Head of caudate nucleus (tissue), 42 donors: ENCODE results near the gene DPP6.
A peak's percentile ranks its signal among the peaks of the same experiment; 100 is the strongest.

Experiments used
- DNase-seq, 42 donors: peaks; one replicate each; pipeline versions ENCODE4 v3.0.0 to v3.0.0-alpha.2; 2020 to 2021; ENCODE audit warnings: mixed read lengths in 7 of 42
- intact Hi-C: fragments of 100-400 bp; cut with DNase I; formaldehyde crosslinking; loops from one replicate; pipeline ENCODE4 v1.15.0; 2022

The DPP6 gene

GRCh38 chr7:154198481-154198880, 146.3 kb downstream of the DPP6 start:
- DNase-seq: no peak
- intact Hi-C loops: no loop called here

- no peak for DNase-seq
- intact Hi-C loops: no loop called here
These were observed 148.0 kb downstream of the DPP6 start for GRCh38 chr7:154200241-154200640.

GRCh38 chr7:154202002-154202401, 149.8 kb downstream of the DPP6 start:
- intact Hi-C loops: no loop called here
- no peak for DNase-seq

GRCh38 chr7:154204046-154204445, 151.8 kb downstream of the DPP6 start:
- DNase-seq: no peak
- intact Hi-C loops: no loop called here

- intact Hi-C loops: no loop called here
- DNase-seq: no peak
These were observed 160.7 kb downstream of the DPP6 start for GRCh38 chr7:154212861-154213260.

GRCh38 chr7:154217688-154218340, 165.6 kb downstream of the DPP6 start:
- DNase-seq: no peak
- intact Hi-C loops: no loop called here

- intact Hi-C loops: no loop called here
- no peak for DNase-seq
These were observed 179.5 kb downstream of the DPP6 start for GRCh38 chr7:154231732-154232131.

GRCh38 chr7:154232700-154233099, 180.5 kb downstream of the DPP6 start:
- intact Hi-C loops: no loop called here

GRCh38 chr7:154241988-154242387, 189.8 kb downstream of the DPP6 start:
- intact Hi-C loops: no loop called here
- no peak for DNase-seq

More at GRCh38 chr7:154232700-154233099, 180.5 kb downstream of the DPP6 start:
- peak in 2 of 42 donors; percentile 10 to 36 for DNase-seq

- no peak for DNase-seq
- intact Hi-C loops: no loop called here
These were observed 190.5 kb downstream of the DPP6 start for GRCh38 chr7:154242709-154243108.

GRCh38 chr7:154252046-154252445, 199.8 kb downstream of the DPP6 start:
- intact Hi-C loops: no loop called here
- DNase-seq: no peak

GRCh38 chr7:154253810-154254209, 201.6 kb downstream of the DPP6 start:
- intact Hi-C loops: no loop called here
- no peak for DNase-seq

GRCh38 chr7:154255324-154255723, 203.1 kb downstream of the DPP6 start:
- DNase-seq: peak in 10 of 42 donors; percentile 9 to 48 (median 26)
- intact Hi-C loops: no loop called here

- intact Hi-C loops: no loop called here
- no peak for DNase-seq
These were observed 204.0 kb downstream of the DPP6 start for GRCh38 chr7:154256150-154256549.

GRCh38 chr7:154259396-154259795, 207.2 kb downstream of the DPP6 start:
- DNase-seq: no peak
- intact Hi-C loops: no loop called here

- DNase-seq: no peak
- intact Hi-C loops: no loop called here
These were observed 235.2 kb downstream of the DPP6 start for GRCh38 chr7:154287356-154287755.

- intact Hi-C loops: no loop called here
- DNase-seq: peak in 28 of 42 donors; percentile 23 to 82 (median 52)
These were observed 236.9 kb downstream of the DPP6 start for GRCh38 chr7:154289119-154289518.

- intact Hi-C loops: no loop called here
- DNase-seq: no peak
These were observed 244.2 kb downstream of the DPP6 start for GRCh38 chr7:154296443-154296842.

GRCh38 chr7:154299736-154300135, 247.5 kb downstream of the DPP6 start:
- no peak for DNase-seq
- intact Hi-C loops: no loop called here

- DNase-seq: no peak
- intact Hi-C loops: no loop called here
These were observed 250.2 kb downstream of the DPP6 start for GRCh38 chr7:154302380-154302779.

GRCh38 chr7:154304231-154304630, 252.0 kb downstream of the DPP6 start:
- DNase-seq: peak in 1 of 42 donors; percentile 34
- intact Hi-C loops: no loop called here
